Stimulated activated CD4-positive, alpha-beta T cell treated with anti-CD3 and anti-CD28 coated beads, Interleukin-15, amount 100 ng/mL, for 48 hours (primary cell): ENCODE measurements around the gene L3MBTL3.
"Not testable (repeated sequence)": the region's sequence is repeated elsewhere in the genome, so short reads cannot be mapped to it uniquely, and the experiment has no call there.

Experiments used
- DNase-seq, 2 donors: peaks; one replicate each; pipeline ENCODE4 v3.0.0-alpha.2; 2020; ENCODE audit warnings: low read depth in 2 of 2

Gene L3MBTL3

DNA sequence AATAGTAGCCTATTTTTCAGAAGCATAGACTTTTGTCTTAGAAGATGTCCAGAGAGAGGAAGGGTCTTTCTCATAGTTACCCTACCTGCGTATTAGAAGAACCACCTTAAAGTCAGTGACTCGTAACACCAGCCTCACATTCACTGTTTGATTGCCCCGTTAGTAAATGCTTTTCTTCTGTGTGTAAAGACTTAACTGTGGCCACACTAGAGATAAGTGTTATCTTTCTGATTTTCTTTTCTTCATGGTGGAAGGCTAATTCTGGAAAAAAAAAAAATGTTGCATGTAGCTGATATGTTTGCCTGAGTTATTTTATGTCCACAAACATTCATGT lies 120.5 kb downstream of the L3MBTL3 start:
- DNase-seq, result no peak

DNA sequence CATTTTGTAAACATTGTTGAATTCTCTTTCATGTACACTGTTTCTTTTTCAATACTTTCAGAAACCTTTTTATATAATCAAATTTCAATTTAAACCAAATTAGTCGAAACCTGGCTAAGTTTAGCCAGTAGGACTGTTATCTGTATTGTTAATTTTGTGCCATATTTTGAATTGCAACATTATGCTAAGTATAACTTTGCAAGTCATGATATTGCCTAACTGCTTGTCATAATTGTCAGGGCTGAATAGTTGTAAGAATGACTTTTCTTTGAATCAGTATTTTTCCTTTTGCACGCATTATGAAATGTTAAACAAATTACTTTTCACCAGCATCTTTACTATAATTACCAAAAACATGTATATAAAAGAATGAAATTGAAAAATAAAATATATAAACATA lies 121.7 kb downstream of the L3MBTL3 start:
- no peak for DNase-seq

DNA sequence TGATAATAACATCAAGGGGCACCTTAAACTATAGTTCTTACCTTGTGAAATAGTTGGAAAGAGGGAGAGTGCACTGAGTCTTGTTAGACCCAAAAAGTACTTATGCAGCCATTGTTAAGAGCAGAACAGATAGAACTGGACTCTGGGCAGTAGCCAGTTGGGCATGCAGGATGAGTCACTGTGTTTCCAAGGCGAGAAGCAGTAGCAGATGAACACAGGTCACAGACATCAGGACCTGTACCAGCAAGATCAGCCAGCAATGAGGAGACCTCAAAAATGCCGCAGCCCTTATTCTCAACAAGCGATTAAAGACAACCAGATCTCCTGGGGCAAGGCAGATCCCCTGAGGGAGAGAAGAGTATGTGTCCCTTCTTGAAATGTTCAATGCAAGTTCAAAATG lies 125.3 kb downstream of the L3MBTL3 start:
- no peak for DNase-seq

DNA sequence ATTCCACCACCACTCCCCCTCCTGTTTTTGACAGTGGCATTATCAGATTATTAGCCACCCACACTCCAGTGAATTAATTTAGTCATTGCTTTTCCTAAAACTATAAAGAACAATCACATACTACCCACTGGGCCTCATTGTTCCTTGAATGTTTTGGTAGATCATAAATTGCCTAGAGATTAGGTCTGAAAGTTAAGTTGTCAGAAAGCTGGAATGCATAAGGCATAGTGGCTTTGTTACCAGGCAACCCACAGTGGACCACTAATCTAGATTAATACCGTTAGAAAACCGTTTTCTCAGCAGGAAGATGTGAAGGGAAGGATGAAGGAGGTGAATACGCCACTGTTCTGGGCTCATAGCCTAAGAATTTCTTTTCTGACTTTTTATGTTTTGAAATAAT lies 128.7 kb downstream of the L3MBTL3 start:
- DNase-seq, result no peak

DNA sequence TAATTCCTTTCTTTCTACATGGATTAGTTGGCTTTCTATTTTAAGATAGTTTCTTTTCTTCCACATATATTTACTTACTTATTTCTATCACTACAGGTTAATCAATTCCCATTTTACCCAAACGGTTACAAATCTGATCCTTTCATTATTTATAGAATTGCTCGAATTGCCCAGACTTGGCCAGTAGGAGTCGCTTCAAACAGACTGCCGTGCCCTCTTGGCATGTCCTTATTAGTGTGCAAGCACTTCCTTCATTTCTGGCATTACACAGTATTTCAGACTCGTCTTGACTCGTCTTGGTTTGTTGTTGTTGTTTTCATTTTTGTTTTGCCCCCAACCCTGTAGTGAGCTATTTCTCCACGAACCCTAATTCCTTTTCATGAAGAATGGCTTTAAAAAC lies 129.8 kb downstream of the L3MBTL3 start:
- DNase-seq, result no peak

DNA sequence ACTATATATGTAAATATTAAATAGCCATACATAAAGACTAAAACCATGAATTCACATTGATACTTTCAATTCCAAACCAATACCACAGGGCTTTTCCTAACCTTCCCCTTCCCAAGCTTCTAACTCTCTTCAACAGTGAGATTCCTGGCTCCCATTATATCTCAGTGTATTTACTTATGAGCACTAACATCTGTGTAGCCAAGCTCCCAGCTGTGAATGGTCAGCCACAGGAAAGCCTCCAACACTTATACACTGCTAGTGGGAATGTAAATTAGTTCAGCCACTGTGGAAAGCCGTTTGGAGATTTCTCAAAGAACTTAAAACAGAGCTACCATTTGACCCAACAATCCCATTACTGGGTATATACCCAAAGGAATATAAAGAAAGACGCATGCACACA lies 130.6 kb downstream of the L3MBTL3 start:
- not testable (repeated sequence) for DNase-seq

DNA sequence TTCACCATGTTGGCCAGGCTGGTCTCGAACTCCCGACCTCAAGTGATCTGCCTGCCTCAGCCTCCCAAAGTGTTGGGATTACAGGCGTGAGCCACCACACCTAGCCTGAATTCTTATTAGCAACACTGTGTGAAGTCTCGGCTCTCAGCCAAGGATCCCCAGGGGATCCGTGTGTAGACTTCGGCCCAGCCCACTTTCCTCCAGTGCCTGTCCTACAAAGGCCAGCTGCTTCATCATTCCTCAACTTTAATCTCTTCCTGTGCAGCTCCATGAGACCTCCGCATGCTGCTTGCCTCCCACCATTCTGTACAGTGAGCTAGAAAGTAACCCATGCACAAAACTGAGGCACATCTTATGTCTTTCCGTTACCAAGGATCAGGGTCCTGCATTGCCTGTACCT lies 132.5 kb downstream of the L3MBTL3 start:
- no peak for DNase-seq

DNA sequence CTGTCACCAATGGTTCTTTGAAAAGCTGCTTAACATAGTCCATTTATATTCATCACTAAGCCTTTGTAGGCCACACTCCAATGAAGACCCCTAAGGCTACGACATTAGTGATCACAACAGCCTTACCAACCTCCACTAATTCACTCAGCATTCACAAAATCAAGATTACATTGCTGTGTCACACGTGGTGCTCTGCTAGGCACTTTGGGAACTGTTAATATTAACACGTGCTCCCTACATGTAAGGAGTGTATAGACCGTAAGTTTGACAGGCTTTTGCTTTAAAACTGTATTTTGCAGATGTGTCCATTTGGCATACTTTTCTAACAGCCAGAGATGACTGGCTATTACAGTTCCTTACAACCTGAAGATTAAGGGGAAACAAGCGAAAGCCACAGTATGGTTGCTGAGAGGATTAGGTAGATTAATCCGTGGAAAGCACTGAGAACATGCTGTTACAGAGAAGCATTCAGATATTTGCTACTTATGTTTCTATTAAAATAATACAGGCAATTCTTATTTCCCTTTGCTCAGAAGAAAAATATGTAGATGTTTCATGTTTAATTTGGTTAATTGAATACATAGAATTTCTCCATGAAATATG lies 134.6 kb downstream of the L3MBTL3 start:
- DNase-seq, result no peak

DNA sequence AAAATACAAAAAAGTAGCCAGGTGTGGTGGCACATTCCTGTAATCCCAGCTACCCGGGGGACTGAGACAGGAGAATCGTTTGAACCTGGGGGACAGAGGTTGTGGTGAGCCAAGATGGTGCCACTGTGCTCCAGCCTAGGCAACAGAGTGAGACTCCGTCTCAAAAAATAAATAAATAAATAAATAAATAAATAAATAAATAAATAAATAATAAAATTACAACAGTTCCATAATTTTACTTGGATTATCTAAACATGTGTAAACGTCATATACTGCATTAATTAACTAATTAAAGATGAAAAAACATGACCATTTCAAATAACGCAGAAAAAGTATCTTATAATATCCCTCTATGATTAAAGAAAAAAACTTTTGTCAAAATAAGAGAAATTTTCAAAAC lies 138.5 kb downstream of the L3MBTL3 start:
- no peak for DNase-seq

DNA sequence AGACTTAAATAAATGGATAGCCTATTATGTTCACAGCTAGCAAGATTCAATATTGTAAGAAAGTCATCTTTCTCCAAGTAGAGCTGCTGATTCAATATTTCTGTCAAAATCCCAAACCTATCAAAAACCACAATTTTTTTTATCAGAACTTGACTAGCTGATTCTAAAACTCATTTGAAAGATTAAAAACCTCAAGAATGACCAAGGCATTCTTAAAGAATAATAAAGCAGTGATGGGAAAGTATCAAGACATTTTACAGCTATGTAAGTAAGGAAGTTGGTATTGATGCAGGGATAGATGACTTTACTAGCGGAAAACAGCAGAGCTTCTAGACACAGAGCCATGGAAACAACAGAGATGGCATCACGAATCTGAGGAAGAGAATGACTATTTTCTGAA lies 139.7 kb downstream of the L3MBTL3 start:
- no peak for DNase-seq

DNA sequence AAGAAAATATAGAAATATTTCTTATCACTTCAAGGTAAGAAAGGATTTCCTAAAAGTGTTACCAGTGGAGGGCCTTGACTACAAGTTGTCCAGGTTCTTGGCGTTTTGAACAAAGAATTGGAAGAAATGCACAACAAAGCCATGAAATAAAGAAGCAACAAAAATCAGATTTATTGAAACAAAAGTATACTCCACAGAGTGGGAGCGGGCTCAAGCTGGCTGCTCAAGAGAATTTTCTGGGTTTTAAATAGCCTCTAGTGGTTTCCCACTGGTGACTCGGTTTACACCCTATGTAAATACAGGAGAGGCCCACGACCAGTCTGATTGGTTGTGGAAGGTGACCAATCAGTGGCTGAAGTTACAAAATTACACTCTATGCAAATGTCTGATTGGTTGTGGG lies 140.2 kb downstream of the L3MBTL3 start:
- no peak for DNase-seq

DNA sequence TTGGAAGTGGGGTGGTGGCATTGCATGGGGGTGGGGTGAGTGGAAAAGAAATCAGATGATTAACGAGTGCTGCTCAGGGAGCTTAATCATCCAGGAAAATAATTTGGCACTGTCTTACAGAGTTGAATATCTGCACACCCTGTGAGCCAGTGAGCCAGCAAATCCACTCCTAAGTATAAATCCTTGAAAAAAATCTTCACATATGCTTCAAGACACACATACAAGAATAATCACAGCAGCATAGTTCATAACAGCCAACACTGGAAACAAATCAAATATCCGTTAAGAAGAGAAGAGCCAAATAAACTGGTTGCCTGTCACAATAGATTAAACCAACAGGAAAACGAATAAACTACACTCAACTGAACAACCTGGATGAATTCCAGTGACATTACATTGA lies 141.6 kb downstream of the L3MBTL3 start:
- DNase-seq, result no peak

DNA sequence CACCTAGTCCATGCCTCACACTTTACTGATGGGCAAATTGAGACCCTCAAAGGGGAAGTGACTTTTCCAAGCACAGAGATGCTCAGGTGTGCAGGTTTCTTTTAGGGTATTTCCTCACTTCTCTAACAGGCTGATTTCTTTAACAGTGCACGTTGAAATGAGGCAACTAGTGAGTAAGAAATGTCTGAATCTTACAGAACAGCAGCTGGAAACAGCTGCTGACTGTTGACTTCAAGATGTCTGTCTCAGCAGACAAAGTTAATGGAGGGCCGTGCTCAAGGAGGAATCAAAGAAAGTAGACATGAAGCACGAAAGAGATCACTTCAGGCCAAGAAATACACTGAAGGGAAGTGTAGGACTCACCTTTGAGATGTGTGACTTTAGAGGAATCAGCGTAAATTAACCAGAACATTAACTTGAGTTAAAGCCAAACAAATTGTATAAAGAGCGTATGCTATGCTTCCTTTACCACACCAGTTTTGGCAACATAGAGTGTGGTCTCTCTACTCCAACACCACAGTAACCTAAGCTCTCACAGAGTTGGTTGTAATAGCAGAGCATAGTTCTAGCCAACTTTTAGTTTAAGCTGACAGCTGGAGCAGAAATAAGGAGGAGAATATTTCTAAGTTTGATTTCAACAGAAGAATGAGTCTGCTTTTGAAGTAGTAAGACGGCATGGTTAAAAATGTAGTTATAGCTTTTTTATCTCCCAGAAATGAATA lies 143.5 kb downstream of the L3MBTL3 start:
- DNase-seq, result no peak

DNA sequence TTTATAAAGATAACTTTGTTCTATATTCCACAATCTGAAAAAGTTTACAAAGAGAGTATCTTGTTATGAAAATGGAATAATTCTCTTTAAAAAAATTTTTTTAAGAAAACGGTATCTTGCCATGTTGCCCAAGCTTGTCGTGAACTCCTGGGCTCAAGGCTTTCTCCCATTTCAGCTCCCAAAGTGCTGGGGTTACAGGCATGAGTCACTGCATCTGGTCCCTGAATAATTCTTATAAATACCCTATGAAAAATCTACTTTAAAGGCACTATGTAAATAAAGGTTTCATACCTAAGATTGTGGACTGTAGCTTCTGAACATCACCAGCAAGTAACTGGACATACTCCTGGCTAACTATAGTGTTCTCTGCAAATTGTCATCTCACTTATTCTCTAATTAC lies 144.0 kb downstream of the L3MBTL3 start:
- DNase-seq, result no peak

DNA sequence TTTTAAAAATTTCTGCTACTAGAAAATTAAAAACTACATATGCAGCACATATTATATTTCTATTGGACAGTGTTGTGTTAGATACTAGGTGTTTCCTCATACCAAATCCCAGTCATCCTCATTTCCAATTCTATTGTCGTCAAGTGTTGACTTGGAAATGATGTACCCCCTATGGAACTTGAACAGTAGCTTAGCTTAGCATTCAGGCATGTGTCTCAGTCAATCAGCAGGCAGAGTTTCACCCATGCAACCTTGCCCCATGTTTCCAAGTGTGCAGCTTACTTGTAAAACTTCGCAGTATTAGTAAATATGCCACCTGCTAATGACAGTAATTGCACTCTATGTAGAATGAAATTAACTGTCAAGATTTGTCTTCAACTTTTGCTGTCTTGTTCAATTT lies 144.9 kb downstream of the L3MBTL3 start:
- no peak for DNase-seq

DNA sequence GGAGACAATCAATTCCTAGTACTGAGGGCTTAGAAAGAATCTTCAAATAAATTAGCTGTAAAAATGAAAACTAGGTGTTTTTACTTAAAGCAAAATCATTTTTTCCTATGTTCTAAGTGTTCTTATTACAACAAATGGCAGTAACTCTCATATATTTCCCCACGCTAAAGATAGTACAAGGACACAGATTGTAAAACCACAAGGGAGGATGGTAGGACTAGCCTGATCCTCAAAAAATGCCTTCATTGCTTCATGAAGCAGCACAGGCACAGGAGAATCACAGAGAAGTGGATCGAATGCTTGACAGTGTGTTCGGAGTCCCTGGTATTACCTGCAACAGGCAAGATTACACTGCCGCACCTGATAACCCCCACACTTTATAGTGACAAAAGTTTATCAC lies 145.9 kb downstream of the L3MBTL3 start:
- DNase-seq, result no peak

DNA sequence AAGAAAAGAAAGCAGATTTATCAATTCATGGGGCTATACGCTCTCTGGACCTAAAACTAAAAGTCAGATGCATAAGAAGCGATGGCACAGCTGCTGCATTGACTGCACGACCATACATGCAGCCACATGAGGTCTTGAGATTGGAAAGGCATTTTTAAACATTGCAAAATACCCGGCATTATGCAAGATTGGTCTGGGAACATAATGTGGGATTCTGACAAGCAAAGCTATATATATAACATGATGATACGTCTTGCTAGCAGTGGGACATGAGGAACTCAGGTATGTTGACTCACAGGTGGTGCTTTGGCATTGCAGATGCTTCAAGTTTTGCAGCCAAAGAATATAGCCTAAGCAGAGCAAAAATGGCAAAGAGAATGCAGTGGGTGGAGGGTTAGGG lies 149.3 kb downstream of the L3MBTL3 start:
- no peak for DNase-seq

DNA sequence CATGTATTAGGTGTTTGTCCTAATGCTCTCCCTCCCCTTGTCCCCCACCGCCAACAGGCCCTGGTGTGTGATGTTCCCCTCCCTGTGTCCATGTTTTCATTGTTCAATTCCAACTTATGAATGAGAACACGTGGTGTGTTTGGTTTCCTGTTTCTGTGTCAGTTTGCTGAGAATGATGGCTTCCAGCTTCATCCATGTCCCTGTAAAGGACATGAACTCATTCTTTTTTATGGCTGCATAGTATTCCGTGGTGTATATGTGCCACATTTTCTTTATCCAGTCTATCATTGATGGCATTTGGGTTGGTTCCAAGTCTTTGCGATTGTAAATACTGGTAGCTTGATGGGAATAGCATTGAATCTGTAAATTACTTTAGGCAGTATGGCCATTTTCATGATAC lies 151.8 kb downstream of the L3MBTL3 start:
- DNase-seq, result not testable (repeated sequence)

DNA sequence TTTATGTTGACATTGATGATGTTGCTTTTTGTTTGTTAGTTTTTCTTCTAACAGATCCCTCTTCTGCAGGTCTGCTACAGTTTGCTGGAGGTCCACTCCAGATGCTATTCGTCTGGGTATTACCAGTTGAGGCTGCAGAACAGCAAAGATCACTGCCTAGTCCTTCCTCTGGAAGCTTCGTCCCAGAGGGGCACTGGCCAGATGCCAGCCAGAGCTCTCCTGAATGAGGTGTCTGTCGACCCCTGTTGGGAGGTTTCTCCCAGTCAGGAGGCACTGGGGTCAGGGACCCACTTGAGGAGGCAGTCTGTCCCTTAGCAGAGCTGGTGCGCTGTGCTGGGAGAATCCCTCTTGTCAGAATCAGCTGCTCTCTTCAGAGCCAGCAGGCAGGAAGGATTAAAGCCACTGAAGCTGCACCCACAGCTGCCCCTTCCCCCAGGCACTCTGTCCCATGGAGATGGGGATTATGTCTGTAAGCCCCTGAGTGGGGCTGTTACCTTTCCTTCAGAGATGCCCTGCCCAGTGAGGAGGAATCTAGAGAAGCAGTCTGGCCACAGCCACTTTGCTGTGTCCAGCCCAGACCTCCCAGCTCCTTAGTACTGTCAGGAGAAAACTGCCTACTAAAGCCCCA lies 155.1 kb downstream of the L3MBTL3 start:
- not testable (repeated sequence) for DNase-seq

DNA sequence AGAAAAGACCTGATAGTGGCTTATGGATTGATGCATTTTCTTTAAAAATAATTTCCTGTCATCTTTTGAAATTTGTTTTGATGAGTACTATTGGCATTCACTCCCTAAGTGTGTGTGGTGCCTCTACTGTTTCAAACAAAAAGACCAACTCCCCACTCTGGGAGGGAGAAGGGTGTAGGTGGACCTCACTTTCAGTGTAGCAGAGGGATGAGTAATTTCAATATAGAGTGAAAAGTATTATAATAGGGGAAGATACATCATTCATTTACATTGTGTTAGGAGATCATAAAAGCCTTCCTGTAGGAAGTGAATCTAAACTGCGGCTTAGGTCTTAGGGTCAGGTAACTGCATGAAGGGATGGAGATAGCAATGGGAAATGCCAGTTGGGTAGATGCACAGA lies 158.0 kb downstream of the L3MBTL3 start:
- DNase-seq, result no peak

DNA sequence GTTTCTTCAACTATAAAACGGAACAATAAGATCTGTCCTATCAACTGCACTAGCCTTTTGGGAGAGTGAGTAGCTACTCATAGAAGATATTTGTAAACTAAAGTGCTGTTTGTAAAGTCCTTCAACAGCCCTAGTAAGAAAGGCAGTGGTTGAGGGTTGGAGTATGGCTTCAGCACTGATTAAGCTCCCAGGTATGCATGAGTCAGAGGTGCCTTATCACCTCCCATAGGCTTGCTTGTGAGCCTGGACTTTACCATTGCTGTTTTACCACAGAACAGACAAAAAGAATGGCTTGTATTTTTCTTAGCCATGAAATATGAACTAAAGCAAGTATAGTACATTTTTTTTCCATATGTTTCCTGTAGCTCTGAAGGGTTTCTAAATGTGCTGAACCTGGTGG lies 160.3 kb downstream of the L3MBTL3 start:
- no peak for DNase-seq

DNA sequence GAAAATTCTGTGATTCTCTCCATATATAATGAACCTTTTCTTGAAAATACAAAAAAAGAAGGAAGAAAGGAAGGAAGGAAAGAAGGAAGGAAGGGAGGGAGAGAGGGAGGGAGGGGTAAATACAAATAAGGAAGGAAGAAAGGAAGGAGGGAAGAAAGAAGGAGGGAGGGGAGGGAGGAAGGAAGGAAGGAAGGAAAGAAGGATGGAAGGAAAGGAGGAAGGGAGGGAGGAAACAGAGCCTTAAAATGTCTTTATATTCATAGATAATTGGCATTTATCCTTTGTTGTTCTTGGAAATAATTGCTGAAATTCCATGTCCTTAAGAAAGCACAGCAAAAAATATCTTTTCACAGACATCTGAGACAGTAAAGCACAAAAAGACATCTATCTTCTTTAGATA lies 164.1 kb downstream of the L3MBTL3 start:
- DNase-seq, result no peak
